IMR-90 (cell line): ENCODE results near the gene IWS1. TPM values are rescaled to one million over a fixed set of nuclear protein-coding genes. Genes with fewer than 3 reads are reported as not detected.
A peak's percentile ranks its signal among the peaks of the same experiment; 100 is the strongest.

Experiments used
- ATAC-seq: fragments of 200-7000 bp; cut with Tn5 transposase; 2 replicates; pipeline ENCODE4 v1.9.1; 2020; ENCODE audit warnings: low read depth, mild to moderate bottlenecking, moderate library complexity
- BruUV-seq: library from RNA; stranded (reverse); fragments of 400-500 nt; replicated peaks from 2 replicates; lab custom pipeline; 2021; lab: Mats Ljungman, UMichigan
- CTCF ChIA-PET: fragments of 300-600 bp; formaldehyde crosslinking; extraction: SDS; loops from one replicate; lab custom pipeline; 2021; ENCODE audit warnings: antibody characterized with exemption; lab: Yijun Ruan, JAX
- POLR2A ChIA-PET: fragments of 300-600 bp; sonication (Branson Sonifier 250); formaldehyde crosslinking; loops from one replicate; lab custom pipeline; 2022; ENCODE audit warnings: antibody characterized with exemption; ENCODE audit not compliant: unreplicated experiment; lab: Charles Lee
- DNase-seq: peaks from one replicate; pipeline ENCODE4 v3.0.0; 2013
- H2AFZ ChIP-seq: replicated peaks from 2 replicates; pipeline ENCODE3; 2013; ENCODE audit warnings: low read length, mild to moderate bottlenecking; ENCODE audit not compliant: poor library complexity
- H2AK5ac ChIP-seq: 2 replicates; pipeline ENCODE4 v1.6.1; 2013; ENCODE audit warnings: low read depth, low read length, inconsistent platforms
- H2AK9ac ChIP-seq: replicated peaks from 2 replicates; pipeline ENCODE3; 2013; ENCODE audit warnings: mild to moderate bottlenecking, low read depth, low read length, moderate library complexity; ENCODE audit not compliant: poor library complexity
- H2BK120ac ChIP-seq: 2 replicates; pipeline ENCODE4 v1.6.1; 2013; ENCODE audit warnings: low read depth, low read length, inconsistent platforms
- H2BK15ac ChIP-seq: 3 replicates; pipeline ENCODE4 v1.6.1; 2013; ENCODE audit warnings: low read depth, low read length, inconsistent platforms
- H2BK20ac ChIP-seq: 2 replicates; pipeline ENCODE4 v1.6.1; 2013; ENCODE audit warnings: low read depth, mild to moderate bottlenecking, inconsistent platforms, low read length, moderate library complexity
- H2BK5ac ChIP-seq: 2 replicates; pipeline ENCODE4 v1.6.1; 2013; ENCODE audit warnings: mild to moderate bottlenecking, low read depth, low read length, inconsistent platforms; ENCODE audit not compliant: poor library complexity, severe bottlenecking
- H3K14ac ChIP-seq: replicated peaks from 2 replicates; pipeline ENCODE4 v1.6.1; 2013; ENCODE audit warnings: low read depth, low read length, inconsistent platforms
- H3K18ac ChIP-seq: 2 replicates; pipeline ENCODE4 v1.6.1; 2013; ENCODE audit warnings: low read depth, low read length, control low read depth
- H3K23ac ChIP-seq: 2 replicates; pipeline ENCODE4 v1.6.1; 2013; ENCODE audit warnings: low read depth, low read length, inconsistent platforms
- H3K27ac ChIP-seq: 2 replicates; pipeline ENCODE4 v1.5.1; 2013; ENCODE audit warnings: mild to moderate bottlenecking, control low read depth, low read length; ENCODE audit not compliant: insufficient read depth
- H3K27me3 ChIP-seq: 2 replicates; pipeline ENCODE4 v1.6.1; 2013; ENCODE audit warnings: low read length; ENCODE audit not compliant: control insufficient read depth, insufficient read depth
- H3K36me3 ChIP-seq: 2 replicates; pipeline ENCODE4 v1.6.1; 2013; ENCODE audit warnings: low read length, mixed read lengths; ENCODE audit not compliant: control insufficient read depth, insufficient read depth
- H3K4ac ChIP-seq: 2 replicates; pipeline ENCODE4 v1.6.1; 2013; ENCODE audit warnings: low read depth, low read length, inconsistent platforms
- H3K4me1 ChIP-seq: 2 replicates; pipeline ENCODE4 v1.6.1; 2013; ENCODE audit warnings: low read length, mixed read lengths; ENCODE audit not compliant: control insufficient read depth, insufficient read depth
- H3K4me2 ChIP-seq: 2 replicates; pipeline ENCODE4 v1.6.1; 2013; ENCODE audit warnings: low read depth, mild to moderate bottlenecking, control low read depth, low read length, moderate library complexity
- H3K4me3 ChIP-seq: 2 replicates; pipeline ENCODE4 v1.5.1; 2013; ENCODE audit warnings: low read depth, mild to moderate bottlenecking, control low read depth, low read length, moderate library complexity; ENCODE audit not compliant: insufficient read depth
- H3K56ac ChIP-seq: 2 replicates; pipeline ENCODE4 v1.6.1; 2013; ENCODE audit warnings: low read length, inconsistent platforms; ENCODE audit not compliant: insufficient read depth; ENCODE audit errors: extremely low read depth
- H3K79me1 ChIP-seq, 2 experiments: 2 replicates each; pipeline ENCODE4 v1.6.1; 2013; ENCODE audit warnings: low read length in 2 of 2, inconsistent platforms in 1 of 2, low read depth in 1 of 2
- H3K9ac ChIP-seq: 2 replicates; pipeline ENCODE4 v1.6.1; 2013; ENCODE audit warnings: low read depth, low read length, control low read depth
- H3K9me1 ChIP-seq: 2 replicates; pipeline ENCODE4 v1.6.1; 2013; ENCODE audit warnings: low read length, inconsistent platforms; ENCODE audit not compliant: insufficient read depth
- H3K9me3 ChIP-seq: 2 replicates; pipeline ENCODE4 v1.6.1; 2013; ENCODE audit warnings: low read length; ENCODE audit not compliant: control insufficient read depth, insufficient read depth
- H4K20me1 ChIP-seq: 2 replicates; pipeline ENCODE4 v1.6.1; 2013; ENCODE audit warnings: low read length, inconsistent platforms; ENCODE audit not compliant: insufficient read depth
- H4K5ac ChIP-seq: 2 replicates; pipeline ENCODE4 v1.6.1; 2013; ENCODE audit warnings: mild to moderate bottlenecking, low read depth, low read length, control low read depth
- H4K8ac ChIP-seq, 2 experiments: 2 replicates each; pipeline ENCODE4 v1.6.1; 2013; ENCODE audit warnings: low read depth in 2 of 2, low read length in 2 of 2, control low read depth in 1 of 2, inconsistent platforms in 1 of 2
- H4K91ac ChIP-seq: 2 replicates; pipeline ENCODE4 v1.6.1; 2013; ENCODE audit warnings: low read depth, low read length, inconsistent platforms; ENCODE audit not compliant: insufficient read depth
- BHLHE40 ChIP-seq: fragments of 150-350 bp; IDR thresholded peaks from 2 replicates; pipeline ENCODE4 v1.6.1; 2016; ENCODE audit warnings: mild to moderate bottlenecking, low read depth, low read length
- CEBPB ChIP-seq: IDR thresholded peaks from 2 replicates; pipeline ENCODE4 v1.6.1; 2012; ENCODE audit warnings: low read depth, low read length, improper control_type of control experiment
- FOS ChIP-seq: fragments of 150-350 bp; IDR thresholded peaks from 2 replicates; pipeline ENCODE4 v1.6.1; 2016; ENCODE audit warnings: low read depth, low read length
- MAFK ChIP-seq: IDR thresholded peaks from 2 replicates; pipeline ENCODE4 v1.6.1; 2012; ENCODE audit warnings: low read depth, low read length, improper control_type of control experiment
- MAZ ChIP-seq: IDR thresholded peaks from 2 replicates; pipeline ENCODE4 v1.6.1; 2012; ENCODE audit warnings: low read depth, mild to moderate bottlenecking, low read length, improper control_type of control experiment, moderate library complexity, borderline replicate concordance
- RCOR1 ChIP-seq: IDR thresholded peaks from 2 replicates; pipeline ENCODE4 v1.6.1; 2012; ENCODE audit warnings: mild to moderate bottlenecking, low read length, improper control_type of control experiment; ENCODE audit not compliant: insufficient replicate concordance
- RFX5 ChIP-seq: IDR thresholded peaks from 2 replicates; pipeline ENCODE4 v1.8.0; 2012; ENCODE audit warnings: low read depth, mild to moderate bottlenecking, low read length, moderate library complexity
- WGBS, 2 experiments: methylation state at CpG; one replicate each; pipeline versions ENCODE4 v1.1.5 to v1.1.7; 2013; ENCODE audit warnings: missing lambda C conversion rate in 2 of 2; ENCODE audit not compliant: insufficient read length in 1 of 2; ENCODE audit errors: extremely low coverage in 2 of 2; 5-methylcytosine and 5-hydroxymethylcytosine counted together
- dilution Hi-C: fragments of 300-500 bp; cut with HindIII; formaldehyde crosslinking; loops from one replicate; pipeline ENCODE4 v1.14.3; 2018; ENCODE audit warnings: low sequenced_read_pairs; ENCODE audit not compliant: unreplicated experiment
- in situ Hi-C: fragments of 300-500 bp; cut with MboI; formaldehyde crosslinking; loops from 3 replicates; pipeline ENCODE4 v1.14.3; 2019; ENCODE audit warnings: low sequenced_read_pairs, inconsistent platforms, mixed read lengths
- intact Hi-C: fragments of 100-400 bp; cut with micrococcal nuclease; formaldehyde crosslinking; loops from 2 replicates; pipeline ENCODE4 v1.10.0; 2022
- polyA plus RNA-seq, 3 experiments: library from polyadenylated mRNA; depleted of rRNA; stranded (reverse); fragments of >200 nt; gene quantifications; 2 replicates each; pipeline ENCODE4 v1.2.3, GENCODE V29; 2012; ENCODE audit warnings: low replicate concordance in 1 of 3
- total RNA-seq: library from RNA; depleted of rRNA; stranded (reverse); fragments of >200 nt; gene quantifications from 2 replicates; pipeline ENCODE4 v1.2.3, GENCODE V29; 2012
- TF ChIP-seq, protein P1 (sequence below): conservative IDR thresholded peaks from 2 replicates; pipeline ENCODE4 v1.5.1; 2012; ENCODE audit warnings: mild to moderate bottlenecking, low read depth, low read length, improper control_type of control experiment

IWS1 gene
- total and polyA plus RNA-seq, 2 of the 4 experiments (the other 2 are of a cell fraction) = 31.5 to 52.5 TPM

GRCh38 chr2:127464470-127465257 lies 61.6 kb downstream of the IWS1 start:
- intact Hi-C loops = no loop called here
- Histone ChIP-seq H3K36me3 (peaks cover 3% of the 10 kb centered on the region), H3K9me3 (no peaks in the 10 kb centered on the region), H2AK9ac (no peak overlapping the region), H2BK20ac (no peak overlapping the region), H4K91ac (no peak overlapping the region), H2BK15ac (no peak overlapping the region), H3K56ac (no peak overlapping the region), H3K4ac (no peak overlapping the region), H3K23ac (no peak overlapping the region), H2AK5ac (no peak overlapping the region), H3K18ac (no peak overlapping the region), H3K27me3 (no peaks in the 10 kb centered on the region), H2BK5ac (no peak overlapping the region), H3K4me1 (no peaks in the 10 kb centered on the region), H3K79me1 (no peaks in the 10 kb centered on the region), H3K14ac (no peak overlapping the region), H3K27ac (no peak overlapping the region), H3K4me3 (no peak overlapping the region), H3K9me1 (peaks cover 2% of the 10 kb centered on the region; the same call in 1 of the 2 replicates), H3K4me2 (no peak overlapping the region), H3K9ac (no peak overlapping the region), H4K8ac (no peak overlapping the region), H2AFZ (no peak overlapping the region), H4K5ac (no peak overlapping the region), H2BK120ac (no peak overlapping the region), H4K20me1 (no peaks in the 10 kb centered on the region)
- WGBS, 2 experiments = no CpG with 5 or more reads among the region's 7 CpGs
- TF ChIP-seq RFX5 (no peak), FOS (no peak), CEBPB (no peak), BHLHE40 (no peak), MAFK (peak; percentile 90), RCOR1 (no peak), MAZ (no peak)
- TF ChIP-seq, protein P1, sequence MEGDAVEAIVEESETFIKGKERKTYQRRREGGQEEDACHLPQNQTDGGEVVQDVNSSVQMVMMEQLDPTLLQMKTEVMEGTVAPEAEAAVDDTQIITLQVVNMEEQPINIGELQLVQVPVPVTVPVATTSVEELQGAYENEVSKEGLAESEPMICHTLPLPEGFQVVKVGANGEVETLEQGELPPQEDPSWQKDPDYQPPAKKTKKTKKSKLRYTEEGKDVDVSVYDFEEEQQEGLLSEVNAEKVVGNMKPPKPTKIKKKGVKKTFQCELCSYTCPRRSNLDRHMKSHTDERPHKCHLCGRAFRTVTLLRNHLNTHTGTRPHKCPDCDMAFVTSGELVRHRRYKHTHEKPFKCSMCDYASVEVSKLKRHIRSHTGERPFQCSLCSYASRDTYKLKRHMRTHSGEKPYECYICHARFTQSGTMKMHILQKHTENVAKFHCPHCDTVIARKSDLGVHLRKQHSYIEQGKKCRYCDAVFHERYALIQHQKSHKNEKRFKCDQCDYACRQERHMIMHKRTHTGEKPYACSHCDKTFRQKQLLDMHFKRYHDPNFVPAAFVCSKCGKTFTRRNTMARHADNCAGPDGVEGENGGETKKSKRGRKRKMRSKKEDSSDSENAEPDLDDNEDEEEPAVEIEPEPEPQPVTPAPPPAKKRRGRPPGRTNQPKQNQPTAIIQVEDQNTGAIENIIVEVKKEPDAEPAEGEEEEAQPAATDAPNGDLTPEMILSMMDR = no peak
- dilution Hi-C loops = no loop called here
- no peak for DNase-seq
- no TSS peak for BruUV-seq
- in situ Hi-C loops = no loop called here
- no peak for ATAC-seq
- POLR2A ChIA-PET = no interaction called here
- CTCF ChIA-PET = no interaction called here
